HG03066 (cell line): ENCODE results near the gene BRIP1.
"Not testable (repeated sequence)": the region's sequence is repeated elsewhere in the genome, so short reads cannot be mapped to it uniquely, and the experiment has no call there.

Experiments used
- ATAC-seq: cut with Tn5 transposase; IDR thresholded peaks from one replicate; pipeline ENCODE4 v1.9.1; 2021; ENCODE audit warnings: low read depth; ENCODE audit not compliant: unreplicated experiment

The BRIP1 gene

DNA sequence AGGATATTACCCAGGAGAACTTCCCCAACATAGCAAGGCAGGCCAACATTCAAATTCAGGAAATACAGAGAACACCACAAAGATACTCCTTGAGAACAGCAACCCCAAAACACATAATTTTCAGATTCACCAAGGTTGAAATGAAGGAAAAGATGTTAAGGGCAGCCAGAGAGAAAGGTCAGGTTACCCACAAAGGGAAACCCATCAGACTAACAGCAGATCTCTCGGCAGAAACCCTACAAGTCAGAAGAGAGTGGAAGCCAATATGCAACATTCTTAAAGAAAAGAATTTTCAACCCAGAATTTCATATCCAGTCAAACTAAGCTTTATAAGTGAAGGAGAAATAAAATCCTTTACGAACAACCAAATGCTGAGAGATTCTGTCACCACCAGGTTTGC, 188.7 kb downstream of the BRIP1 start:
- ATAC-seq: not testable (repeated sequence)

DNA sequence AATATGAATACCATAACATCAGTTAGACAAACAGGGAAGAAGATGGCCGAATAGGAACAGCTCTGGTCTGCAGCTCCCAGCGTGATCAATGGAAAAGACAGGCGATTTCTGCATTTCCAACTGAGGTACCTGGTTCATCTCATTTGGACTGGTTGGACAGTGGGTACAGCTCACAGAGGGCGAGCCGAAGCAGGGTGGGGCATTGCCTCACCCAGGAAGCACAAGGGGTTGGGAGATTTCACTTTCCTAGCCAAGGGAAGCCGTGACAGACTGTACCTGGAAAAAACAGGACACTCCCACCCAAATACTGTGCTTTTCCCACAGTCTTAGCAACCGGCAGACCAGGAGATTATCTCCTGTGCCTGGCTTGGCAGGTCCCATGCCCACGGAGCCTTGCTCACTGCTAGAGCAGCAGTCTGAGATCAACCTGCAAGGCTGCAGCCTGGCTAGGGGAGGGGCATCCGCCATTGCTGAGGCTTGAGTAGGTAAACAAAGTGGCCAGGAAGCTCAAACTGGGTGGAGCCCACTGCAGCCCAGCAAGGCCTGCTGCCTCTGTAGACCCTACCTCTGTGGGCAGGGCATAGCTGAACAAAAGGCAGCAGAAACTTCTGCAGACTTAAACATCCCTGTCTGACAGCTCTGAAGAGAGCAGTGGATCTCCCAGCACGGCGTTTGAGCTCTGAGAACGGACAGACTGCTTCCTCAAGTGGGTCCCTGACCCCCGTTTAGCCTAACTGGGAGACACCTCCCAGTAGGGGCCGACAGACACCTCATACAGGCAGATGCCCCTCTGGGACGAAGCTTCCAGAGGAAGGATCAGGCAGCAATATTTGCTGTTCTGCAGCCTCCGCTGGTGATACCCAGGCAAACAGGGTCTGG, 190.1 kb downstream of the BRIP1 start:
- ATAC-seq: not testable (repeated sequence)

DNA sequence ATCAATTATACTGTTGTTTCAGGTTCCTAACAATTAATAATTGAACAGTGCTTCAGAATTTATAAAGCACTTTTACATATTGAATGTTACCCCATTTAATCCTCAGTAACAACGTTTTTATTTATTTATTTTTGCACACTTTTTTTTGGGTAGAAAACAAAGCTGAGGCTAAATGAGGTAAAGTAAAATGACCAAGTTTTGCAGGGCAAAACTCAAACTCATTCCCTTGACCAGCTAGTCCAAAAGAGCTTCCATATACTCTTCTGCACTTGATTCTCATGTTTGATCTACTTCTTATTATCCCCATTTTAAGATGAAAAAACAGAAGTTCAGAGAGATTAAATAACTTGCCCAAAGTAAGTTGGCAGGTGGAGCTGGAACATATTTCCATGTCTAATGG, 191.2 kb downstream of the BRIP1 start:
- no peak for ATAC-seq

DNA sequence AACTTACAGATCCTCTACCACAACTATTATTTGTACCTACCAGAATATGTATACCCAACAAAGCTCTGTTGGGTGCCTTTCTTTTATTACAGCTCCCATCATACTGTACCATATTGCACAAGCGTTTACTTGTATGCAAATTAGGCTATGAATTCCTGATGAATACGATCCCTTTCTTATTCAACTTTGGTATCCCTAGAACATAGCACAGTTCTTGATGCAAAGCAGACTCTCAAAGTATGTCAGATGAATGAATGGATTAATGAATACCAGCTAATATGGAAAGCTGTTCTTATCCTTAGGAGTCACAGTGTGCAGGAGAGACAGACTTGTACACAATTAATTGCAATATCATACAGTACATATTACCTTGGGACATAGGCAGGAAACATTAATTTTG, 192.6 kb downstream of the BRIP1 start:
- no peak for ATAC-seq

DNA sequence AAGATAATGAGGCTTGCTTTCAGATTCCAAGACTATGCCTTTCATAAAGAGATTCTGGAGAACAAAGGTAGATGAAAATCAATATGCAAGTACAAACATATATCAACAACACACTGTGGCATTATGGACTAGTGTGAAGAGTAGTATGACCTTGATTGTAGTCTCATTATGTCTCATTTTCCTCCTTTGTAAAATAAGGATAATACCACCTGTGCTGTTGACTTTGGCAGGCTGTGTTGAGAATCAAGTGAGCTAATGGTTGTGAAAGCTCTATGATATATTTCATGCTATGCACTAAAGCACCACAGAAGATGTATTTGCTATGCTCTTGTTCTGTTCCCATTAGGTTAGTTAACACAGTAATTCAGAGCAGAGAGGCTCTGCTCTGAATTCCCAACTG, 193.8 kb downstream of the BRIP1 start:
- ATAC-seq: no peak

DNA sequence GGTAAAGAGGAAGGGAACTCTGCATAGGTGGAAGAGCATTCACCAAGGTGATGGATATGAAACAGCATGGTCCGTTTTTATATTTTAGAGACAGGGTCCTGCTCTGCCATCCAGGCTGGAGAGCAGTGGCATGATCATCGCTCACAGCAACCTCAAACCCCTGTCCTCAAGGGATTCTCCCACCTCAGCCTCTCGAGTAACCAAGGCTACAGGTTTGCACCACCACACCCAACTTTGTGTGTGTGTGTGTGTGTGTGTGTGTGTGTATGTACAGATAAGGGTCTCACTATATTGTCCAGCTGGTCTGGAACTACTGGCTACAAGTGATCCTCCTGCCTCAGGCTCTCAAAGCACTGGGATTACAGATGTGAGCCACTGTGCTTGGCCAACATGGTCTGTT, 194.8 kb downstream of the BRIP1 start:
- ATAC-seq: no peak

DNA sequence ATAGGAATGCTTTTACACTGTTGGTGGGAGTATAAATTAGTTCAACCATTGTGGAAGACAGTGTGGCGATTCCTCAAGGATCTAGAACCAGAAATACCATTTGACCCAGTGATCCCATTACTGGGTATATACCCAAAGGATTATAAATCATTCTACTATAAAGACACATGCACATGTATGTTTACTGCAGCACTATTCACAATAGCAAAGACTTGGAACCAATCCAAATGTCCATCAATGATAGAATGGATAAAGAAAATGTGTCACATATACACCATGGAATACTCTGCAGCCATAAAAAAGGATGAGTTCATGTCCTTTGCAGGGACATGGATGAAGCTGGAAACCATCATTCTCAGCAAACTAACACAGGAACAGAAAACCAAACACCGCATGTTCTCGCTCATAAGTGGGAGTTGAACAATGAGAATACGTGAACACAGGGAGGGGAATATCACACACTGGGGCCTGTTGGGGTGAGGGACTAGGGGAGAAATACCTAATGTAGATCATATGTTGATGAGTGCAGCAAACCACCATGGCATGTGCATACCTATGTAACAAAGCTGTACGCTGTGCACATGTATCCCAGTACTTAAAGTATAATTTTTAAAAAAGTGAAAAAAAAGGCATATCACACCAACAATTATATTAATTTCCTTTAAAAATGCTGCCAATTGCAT, 196.8 kb downstream of the BRIP1 start:
- not testable (repeated sequence) for ATAC-seq

DNA sequence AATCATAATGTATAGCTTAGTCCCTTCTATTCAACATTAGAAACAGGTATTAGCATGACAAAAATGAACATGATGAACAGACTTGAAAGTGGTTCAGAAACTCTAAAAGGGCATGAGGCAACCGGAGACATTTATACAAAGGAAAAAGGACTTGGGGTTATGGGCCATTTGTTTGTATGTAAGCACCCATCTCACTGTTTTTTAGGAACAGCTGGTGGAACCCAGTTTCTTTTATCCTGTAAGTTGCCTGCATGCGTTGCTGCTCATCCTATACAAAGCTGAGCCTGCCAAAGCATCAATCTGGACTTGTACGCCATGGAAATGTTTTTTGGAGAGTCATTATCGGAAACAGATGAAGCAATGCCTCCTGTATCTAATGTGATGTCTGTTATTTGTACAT, 200.0 kb downstream of the BRIP1 start:
- no peak for ATAC-seq

DNA sequence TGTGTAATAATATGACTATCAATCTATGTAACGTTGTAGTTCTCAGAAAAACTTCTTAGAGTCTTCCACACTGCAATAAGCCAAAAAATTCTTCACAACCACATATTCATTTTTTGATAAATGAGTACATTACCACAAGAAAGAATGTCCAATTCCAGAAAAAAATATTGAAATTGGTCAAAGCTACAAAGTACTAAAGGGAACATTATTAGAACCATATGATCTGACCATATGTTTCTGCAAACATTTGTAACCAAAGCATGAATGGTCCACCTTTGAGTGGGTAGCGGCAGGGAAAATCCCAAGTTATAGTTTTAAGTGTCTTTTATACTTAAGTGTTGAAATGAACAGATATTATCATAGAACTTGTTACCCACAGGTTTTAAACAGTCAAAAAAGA, 200.6 kb downstream of the BRIP1 start:
- ATAC-seq: no peak

DNA sequence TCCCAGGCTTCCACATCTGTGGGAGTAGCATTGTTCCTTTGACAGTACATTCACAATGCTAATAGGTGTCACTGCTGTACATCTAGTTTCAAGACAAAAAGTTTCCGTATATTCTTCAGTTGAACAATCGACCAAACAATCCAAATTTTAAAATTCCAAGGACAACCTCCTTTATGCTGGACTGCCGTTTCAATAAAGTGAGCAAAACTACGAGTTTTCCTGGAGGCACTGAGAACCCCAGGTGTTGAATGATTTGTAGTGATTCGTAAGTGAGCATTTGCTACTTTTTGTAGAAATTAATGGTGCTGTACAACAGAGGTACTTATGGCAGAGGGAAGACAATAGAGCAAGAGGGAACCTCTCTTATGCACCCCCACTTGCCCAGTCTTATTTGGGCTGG, 201.1 kb downstream of the BRIP1 start:
- no peak for ATAC-seq

DNA sequence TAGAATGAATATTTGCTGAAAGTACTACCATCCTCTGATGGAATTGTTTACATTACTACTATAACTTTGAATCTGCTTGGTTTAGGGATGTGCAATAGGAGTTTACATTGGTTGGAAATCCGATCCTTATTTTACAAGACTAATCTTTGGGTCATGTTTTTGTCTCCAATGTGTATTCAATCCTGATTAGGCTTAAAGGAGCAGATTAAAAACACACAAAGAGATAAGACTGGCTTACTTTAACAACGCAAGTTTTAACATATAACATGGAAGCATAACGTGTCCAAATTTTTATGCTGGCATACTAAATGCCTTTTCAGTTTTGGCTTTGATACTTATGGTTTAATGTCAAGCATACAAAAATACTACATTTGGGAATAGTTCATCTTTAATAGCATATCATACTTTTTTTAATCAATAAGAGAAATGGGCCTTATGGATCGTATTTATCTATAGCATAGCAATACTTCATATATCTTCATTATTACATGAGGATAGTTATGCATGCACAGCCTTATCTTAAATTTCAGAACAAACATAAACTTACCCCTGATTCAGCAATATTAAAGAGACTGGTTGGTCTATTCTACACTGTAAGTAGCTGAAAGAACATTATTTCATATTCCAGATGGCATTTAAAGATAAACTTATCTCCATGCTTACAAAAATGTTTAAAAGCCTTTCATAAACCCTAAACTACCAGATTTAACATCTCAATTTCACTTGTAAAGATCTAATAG, 202.4 kb downstream of the BRIP1 start:
- no peak for ATAC-seq

DNA sequence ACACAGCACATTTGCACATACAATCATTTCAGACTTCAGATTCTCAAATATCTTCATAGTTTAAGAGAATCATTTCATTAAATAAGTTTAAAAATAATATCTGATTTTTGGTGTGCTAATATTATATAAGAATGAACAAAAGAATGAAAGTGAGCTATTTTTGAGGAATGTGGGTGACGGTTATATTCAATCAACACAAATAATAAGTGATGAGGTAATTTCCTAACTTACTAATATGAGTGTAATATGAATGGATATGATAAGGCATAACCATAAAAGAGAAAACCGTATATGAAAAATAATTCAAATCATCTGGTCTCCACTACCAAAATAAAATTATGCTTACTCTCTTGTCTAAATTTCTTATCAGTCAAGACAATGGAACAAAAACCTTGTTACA, 203.9 kb downstream of the BRIP1 start:
- ATAC-seq: no peak

DNA sequence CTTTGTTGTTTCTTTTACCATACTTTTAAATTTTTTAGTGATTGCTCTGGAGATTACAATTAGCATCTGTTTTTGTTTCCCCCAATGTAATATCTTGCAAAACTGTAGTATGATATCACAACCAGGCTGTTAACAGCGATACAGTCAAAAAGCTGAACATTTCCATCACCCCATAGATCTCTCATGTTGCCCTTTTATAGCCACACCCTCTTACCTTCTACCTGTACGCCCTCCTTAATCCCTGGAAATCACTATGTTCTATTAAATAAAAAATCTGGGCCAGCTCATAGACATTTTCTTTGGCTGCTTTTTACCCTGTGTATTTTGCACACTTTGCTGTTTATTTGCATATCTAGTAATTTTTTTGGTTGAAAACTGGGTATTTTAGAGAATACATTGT, 205.1 kb downstream of the BRIP1 start:
- no peak for ATAC-seq

DNA sequence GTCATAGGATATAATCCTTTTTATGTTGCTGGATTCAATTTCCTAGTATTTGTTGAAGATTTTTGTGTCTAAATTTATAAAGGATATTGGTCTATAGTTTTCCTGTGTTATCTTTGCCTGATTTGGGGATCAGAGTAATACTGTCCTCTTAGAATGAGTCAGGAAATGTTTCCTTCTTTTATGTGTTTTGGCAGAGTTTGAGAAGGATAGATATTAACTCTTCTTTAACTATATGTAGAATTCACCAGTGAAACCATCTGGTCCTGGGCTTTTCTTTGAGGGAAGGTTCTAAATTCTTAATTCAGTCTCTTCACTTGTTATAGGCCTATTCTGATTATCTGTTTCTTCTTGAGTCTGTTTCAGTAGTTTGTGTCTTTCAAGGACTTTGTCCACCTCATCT, 206.0 kb downstream of the BRIP1 start:
- ATAC-seq: no peak

DNA sequence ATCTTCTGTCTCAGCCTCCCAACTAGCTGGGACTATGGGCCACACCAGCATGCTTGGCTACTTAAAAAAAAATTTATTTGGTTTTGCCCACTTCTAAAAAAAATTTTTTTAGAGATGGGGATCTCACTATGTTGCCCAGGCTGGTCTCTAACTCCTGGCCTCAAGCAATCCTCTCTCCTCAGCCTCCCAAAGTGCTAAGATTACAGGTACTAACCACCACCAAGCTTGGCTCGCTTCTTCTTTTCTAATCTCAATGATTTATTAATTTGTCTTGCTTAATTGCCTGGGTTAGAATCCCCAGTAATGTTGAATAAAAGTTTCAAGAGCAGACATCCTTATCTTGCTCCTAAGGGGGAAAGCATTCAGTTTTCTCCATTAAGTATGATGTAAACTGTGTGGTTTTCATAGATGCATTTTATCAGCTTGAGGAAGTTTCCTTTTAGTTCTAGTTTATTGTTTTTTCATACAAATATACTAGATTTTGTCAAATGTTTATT, 206.6 kb downstream of the BRIP1 start:
- no peak for ATAC-seq

DNA sequence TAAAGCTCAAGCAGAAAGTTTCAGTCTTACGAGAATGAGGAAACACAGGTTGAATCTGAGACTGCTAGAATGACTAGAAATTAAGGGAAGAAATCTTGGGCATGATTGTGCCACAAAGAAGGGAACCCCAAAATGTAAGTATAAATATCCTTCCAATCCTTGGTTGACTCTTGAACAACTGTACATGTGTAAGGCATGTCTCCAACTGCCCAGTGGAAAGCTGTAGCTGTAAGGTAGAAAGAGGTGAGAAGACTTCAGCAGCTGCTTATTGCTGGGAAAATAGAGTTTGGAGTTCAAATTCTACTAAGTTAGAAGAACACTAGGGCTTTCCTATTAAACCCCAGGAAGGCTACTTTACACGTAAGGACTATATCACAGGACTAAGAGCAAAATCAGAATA, 212.6 kb downstream of the BRIP1 start:
- ATAC-seq: no peak

DNA sequence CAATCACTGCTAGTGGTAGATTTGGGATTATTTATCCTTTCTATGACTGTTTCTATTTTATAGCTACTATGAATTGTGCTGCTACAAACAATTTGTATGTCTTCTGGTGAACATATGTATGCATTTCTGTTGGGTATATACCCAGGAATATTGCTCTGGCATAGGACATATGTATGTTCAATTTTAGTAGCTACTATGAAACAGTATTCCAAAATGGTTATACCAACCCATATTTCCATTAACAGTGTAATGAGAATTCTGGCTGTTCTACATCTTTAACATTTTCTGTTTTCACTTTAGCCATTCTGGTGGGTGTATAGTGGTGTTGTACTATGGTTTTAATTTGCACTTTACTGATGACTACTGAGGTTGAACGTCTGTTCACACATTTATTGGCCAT, 214.7 kb downstream of the BRIP1 start:
- no peak for ATAC-seq

DNA sequence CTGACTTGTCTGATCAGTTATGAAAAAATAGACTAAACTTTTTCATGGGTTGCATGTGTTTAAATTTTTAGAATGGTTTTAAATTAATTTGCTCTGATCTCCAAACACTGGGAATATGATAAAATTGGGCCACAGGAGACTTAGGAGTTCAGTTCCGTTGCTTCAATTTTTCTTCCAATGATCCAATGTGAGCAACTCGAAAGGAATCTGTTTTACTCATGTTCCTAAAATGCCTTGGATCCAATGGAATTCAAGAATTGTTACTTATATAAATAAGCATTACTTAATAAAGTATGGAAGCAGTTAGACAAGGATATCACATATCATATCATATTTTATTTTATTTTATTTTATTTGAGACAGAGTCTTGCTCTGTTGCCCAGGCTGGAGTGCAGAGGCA, 216.3 kb downstream of the BRIP1 start:
- ATAC-seq: no peak

DNA sequence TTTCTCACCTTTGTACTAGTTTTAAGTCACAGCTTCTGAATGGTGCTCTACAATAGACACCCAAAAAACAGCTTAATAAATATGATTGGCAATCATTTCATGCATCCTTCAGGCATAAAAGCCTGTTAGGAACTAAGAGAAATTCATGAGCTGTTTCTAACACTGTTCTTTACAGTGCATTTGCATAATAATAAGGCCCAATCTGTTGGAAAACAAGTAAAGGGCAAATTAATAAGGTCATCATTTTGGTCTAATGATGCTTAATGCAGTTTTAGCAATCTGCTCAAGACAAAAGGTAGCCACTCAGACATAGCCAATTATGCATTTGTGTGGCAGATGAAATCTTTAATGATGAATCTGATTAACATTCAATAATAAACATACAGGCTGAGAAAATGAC, 216.8 kb downstream of the BRIP1 start:
- no peak for ATAC-seq

DNA sequence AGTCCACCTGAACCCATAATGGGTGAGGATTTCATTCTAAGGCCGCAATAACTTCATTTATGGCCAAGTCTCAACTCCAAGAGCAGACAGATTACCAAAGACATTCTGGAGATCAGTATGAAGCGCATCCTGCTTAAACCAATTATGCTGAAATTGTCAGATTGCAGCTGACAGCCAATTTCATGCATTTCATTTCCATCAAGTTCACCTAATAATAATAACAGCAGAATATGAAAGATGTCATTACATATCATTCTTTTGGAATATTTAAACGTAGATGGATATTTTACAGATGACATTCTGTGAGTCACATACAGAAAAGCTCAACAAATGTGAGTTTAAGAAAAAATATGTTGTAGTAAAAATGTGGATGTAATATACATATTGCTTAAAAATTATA, 217.4 kb downstream of the BRIP1 start:
- no peak for ATAC-seq
